ENCODE results near the gene KDM4B.

The KDM4B gene

DNA sequence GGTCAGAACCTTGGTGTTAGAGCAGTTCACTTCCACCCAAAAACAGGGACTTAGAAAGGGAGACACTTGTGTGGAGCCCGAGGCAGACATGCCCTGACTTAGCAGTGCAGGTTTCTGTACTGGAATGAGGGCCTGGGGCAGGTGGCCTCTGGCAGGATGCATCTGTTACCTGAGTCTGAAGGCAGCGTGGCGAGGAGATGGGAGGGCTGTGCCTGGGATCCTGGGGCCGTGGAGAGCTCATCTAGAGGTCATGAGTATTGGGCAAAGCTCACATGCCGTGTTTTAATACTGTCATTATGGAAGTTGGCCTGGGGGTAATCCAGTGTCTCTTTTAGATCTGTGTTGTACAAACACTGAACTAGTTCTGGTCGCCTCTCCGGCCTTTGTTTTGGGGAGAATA lies 21.4 kb downstream of the KDM4B start:
- no peak for FAIRE-seq
- no peak for DNase-seq (ENCODE audit: insufficient read length)
- TF ChIP-seq POLR2A (IDR thresholded peaks at IDR 0.05; ENCODE audit: low read depth, low read length) (no peak), TAF1 (IDR thresholded peaks at IDR 0.05; ENCODE audit: borderline replicate concordance, low read depth, low read length) (no peak), POLR2AphosphoS5 (IDR thresholded peaks at IDR 0.05; ENCODE audit: low read depth, low read length) (no peak)

- TF ChIP-seq POLR2A (IDR thresholded peaks at IDR 0.05; ENCODE audit: low read depth, low read length) (no peak), TAF1 (IDR thresholded peaks at IDR 0.05; ENCODE audit: borderline replicate concordance, low read depth, low read length) (no peak), POLR2AphosphoS5 (IDR thresholded peaks at IDR 0.05; ENCODE audit: low read depth, low read length) (no peak)
- DNase-seq (ENCODE audit: insufficient read length) (no peak), FAIRE-seq (no peak)
Observed at GRCh38 chr19:4991538-4991937, 22.6 kb downstream of the KDM4B start.

- FAIRE-seq: no peak
- DNase-seq (ENCODE audit: insufficient read length): no peak
- TF ChIP-seq TAF1 (IDR thresholded peaks at IDR 0.05; ENCODE audit: borderline replicate concordance, low read depth, low read length) (no peak), POLR2AphosphoS5 (IDR thresholded peaks at IDR 0.05; ENCODE audit: low read depth, low read length) (no peak), POLR2A (IDR thresholded peaks at IDR 0.05; ENCODE audit: low read depth, low read length) (no peak)
Observed at GRCh38 chr19:4991996-4992698, 23.2 kb downstream of the KDM4B start.

DNA sequence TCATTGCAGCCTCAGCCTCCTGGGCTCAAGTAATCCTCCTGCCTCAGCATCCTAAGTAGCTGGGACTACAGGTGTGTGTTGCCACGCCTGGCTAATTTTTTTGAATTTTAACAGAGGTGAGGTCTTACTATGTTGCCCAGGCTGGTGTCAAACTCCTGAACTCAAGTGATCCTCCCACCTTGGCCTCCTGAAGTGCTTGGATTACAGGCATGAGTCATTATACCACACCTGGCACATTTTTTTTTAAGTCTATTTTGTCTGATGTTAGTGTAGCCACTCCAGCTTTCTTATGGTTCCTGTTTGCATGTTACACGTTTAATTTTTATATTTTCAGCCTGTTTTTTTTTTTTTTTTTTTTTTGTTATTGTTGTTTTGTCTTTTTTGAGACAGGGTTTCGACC lies 24.8 kb downstream of the KDM4B start:
- FAIRE-seq: no peak
- TF ChIP-seq TAF1 (IDR thresholded peaks at IDR 0.05; ENCODE audit: borderline replicate concordance, low read depth, low read length): no peak
- no peak for TF ChIP-seq POLR2AphosphoS5 (IDR thresholded peaks at IDR 0.05; ENCODE audit: low read depth, low read length)
- DNase-seq (ENCODE audit: insufficient read length): no peak

GRCh38 chr19:4996701-4997100 lies 27.8 kb downstream of the KDM4B start:
- FAIRE-seq: no peak
- no peak for DNase-seq (ENCODE audit: insufficient read length)
- TF ChIP-seq POLR2AphosphoS5 (IDR thresholded peaks at IDR 0.05; ENCODE audit: low read depth, low read length): no peak
- no peak for TF ChIP-seq POLR2A (IDR thresholded peaks at IDR 0.05; ENCODE audit: low read depth, low read length)
- no peak for TF ChIP-seq TAF1 (IDR thresholded peaks at IDR 0.05; ENCODE audit: borderline replicate concordance, low read depth, low read length)

GRCh38 chr19:4997297-4997696 lies 28.4 kb downstream of the KDM4B start:
- FAIRE-seq (no peak), DNase-seq (ENCODE audit: insufficient read length) (no peak)
- TF ChIP-seq POLR2AphosphoS5 (IDR thresholded peaks at IDR 0.05; ENCODE audit: low read depth, low read length): no peak
- TF ChIP-seq POLR2A (IDR thresholded peaks at IDR 0.05; ENCODE audit: low read depth, low read length): no peak
- no peak for TF ChIP-seq TAF1 (IDR thresholded peaks at IDR 0.05; ENCODE audit: borderline replicate concordance, low read depth, low read length)

DNA sequence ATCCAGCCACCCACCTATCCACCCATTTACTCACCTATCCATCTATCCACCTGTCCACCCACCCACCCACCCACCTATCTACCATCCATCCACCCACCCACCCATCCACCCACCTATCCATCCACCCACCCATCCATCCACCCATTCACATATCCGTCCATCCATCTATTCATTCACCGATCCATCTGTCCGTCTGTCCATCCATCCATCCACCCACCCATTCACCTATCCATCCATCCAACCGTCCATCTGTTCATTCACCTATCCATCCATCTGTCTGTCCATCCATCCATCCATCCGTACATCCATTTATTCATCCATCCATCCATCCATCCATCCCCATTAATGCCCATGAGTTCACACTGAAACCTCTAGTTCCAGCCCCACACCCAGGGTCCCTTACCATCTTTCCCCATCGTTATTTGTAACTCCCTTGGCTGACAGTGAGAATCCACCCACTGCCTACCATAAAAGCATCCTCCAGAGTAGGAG lies 31.3 kb downstream of the KDM4B start:
- DNase-seq (ENCODE audit: insufficient read length): no peak
- FAIRE-seq: no peak
- no peak for TF ChIP-seq POLR2AphosphoS5 (IDR thresholded peaks at IDR 0.05; ENCODE audit: low read depth, low read length)
- TF ChIP-seq POLR2A (IDR thresholded peaks at IDR 0.05; ENCODE audit: low read depth, low read length): no peak
- no peak for TF ChIP-seq TAF1 (IDR thresholded peaks at IDR 0.05; ENCODE audit: borderline replicate concordance, low read depth, low read length)

GRCh38 chr19:5001615-5002014 lies 32.7 kb downstream of the KDM4B start:
- TF ChIP-seq TAF1 (IDR thresholded peaks at IDR 0.05; ENCODE audit: borderline replicate concordance, low read depth, low read length): no peak
- no peak for TF ChIP-seq POLR2AphosphoS5 (IDR thresholded peaks at IDR 0.05; ENCODE audit: low read depth, low read length)
- TF ChIP-seq POLR2A (IDR thresholded peaks at IDR 0.05; ENCODE audit: low read depth, low read length): no peak
- DNase-seq (ENCODE audit: insufficient read length): peak; percentile 61
- FAIRE-seq: peak; percentile 17

DNA sequence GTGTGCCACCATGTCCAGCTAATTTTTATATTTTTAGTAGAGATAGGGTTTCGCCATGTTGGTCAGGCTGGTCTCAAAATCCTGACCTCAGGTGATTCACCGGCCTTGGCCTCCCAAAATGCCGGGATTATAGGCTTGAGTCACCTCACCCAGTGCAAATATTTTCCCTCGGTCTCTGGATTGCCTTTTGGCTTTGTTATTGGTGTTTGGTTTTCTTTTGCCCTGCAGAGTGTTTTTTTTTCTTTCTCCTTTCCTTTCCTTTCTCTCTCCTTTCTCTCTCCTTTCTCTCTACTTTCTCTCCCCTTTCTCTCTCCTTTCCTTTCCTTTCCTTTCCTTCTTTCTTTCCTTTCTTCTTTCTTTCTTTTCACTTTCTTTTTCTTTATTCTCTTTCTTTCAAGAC lies 33.2 kb downstream of the KDM4B start:
- no peak for FAIRE-seq
- TF ChIP-seq TAF1 (IDR thresholded peaks at IDR 0.05; ENCODE audit: borderline replicate concordance, low read depth, low read length) (no peak), POLR2A (IDR thresholded peaks at IDR 0.05; ENCODE audit: low read depth, low read length) (no peak), POLR2AphosphoS5 (IDR thresholded peaks at IDR 0.05; ENCODE audit: low read depth, low read length) (no peak)

GRCh38 chr19:5003781-5004180 lies 34.9 kb downstream of the KDM4B start:
- TF ChIP-seq POLR2A (IDR thresholded peaks at IDR 0.05; ENCODE audit: low read depth, low read length) (no peak), TAF1 (IDR thresholded peaks at IDR 0.05; ENCODE audit: borderline replicate concordance, low read depth, low read length) (no peak), POLR2AphosphoS5 (IDR thresholded peaks at IDR 0.05; ENCODE audit: low read depth, low read length) (no peak)
- FAIRE-seq (no peak), DNase-seq (ENCODE audit: insufficient read length) (no peak)

More for the DNA sequence above, 33.2 kb downstream of the KDM4B start:
- DNase-seq (ENCODE audit: insufficient read length): no peak

GRCh38 chr19:5005096-5005495 lies 36.2 kb downstream of the KDM4B start:
- DNase-seq (ENCODE audit: insufficient read length) (no peak), FAIRE-seq (no peak)
- TF ChIP-seq POLR2AphosphoS5 (IDR thresholded peaks at IDR 0.05; ENCODE audit: low read depth, low read length): no peak
- no peak for TF ChIP-seq POLR2A (IDR thresholded peaks at IDR 0.05; ENCODE audit: low read depth, low read length)
- no peak for TF ChIP-seq TAF1 (IDR thresholded peaks at IDR 0.05; ENCODE audit: borderline replicate concordance, low read depth, low read length)

DNA sequence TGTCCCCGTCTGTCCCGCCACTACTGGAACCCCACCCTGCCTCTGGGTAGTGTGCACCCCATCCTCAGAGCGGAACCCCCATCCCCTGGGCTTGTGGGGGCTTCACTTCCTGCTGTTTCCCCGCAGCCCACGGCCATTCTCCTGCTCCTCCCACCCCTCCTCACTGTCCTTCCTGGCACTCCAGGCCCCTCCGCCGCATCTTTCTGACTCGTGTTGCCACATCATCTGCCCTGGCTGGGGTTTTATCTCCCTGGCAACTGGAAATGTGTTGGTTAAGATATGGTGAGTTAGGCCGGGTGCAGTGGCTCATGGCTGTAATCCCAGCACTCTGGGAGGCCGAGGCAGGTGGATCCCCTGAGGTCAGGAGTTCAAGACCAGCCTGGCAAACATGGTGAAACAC lies 37.3 kb downstream of the KDM4B start:
- FAIRE-seq: no peak
- no peak for DNase-seq (ENCODE audit: insufficient read length)
- TF ChIP-seq POLR2A (IDR thresholded peaks at IDR 0.05; ENCODE audit: low read depth, low read length) (no peak), TAF1 (IDR thresholded peaks at IDR 0.05; ENCODE audit: borderline replicate concordance, low read depth, low read length) (no peak), POLR2AphosphoS5 (IDR thresholded peaks at IDR 0.05; ENCODE audit: low read depth, low read length) (no peak)

All from GM12892 (cell line).